ENCODE data around the gene RAB28.
"Not testable (repeated sequence)": the region's sequence is repeated elsewhere in the genome, so short reads cannot be mapped to it uniquely, and the experiment has no call there.

RAB28 gene

GRCh38 chr4:13445841-13446790, 38.0 kb downstream of the RAB28 start:
- no peak for DNase-seq

GRCh38 chr4:13441506-13441905, 42.6 kb downstream of the RAB28 start:
- DNase-seq = no peak

DNA sequence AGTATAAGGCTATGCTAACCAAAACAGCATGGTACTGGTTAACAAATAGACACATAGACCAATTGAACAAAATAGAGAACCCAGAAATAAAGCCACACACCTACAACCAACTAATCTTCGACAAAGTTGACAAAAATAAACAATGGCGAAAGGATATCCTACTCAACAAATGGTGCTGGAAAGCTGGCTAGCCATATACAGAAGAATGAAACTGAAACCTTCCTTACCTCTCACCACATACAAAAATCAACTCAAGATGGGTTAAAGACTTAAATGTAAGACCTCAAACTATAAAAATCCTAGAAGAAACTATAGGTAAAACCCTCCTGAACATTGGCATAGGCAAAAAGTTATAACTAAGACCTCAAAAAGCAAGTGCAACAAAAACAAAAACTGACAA, 47.2 kb downstream of the RAB28 start:
- DNase-seq = no peak

- DNase-seq = no peak
These were observed 51.7 kb downstream of the RAB28 start for GRCh38 chr4:13432453-13432852.

GRCh38 chr4:13430834-13431568, 53.1 kb downstream of the RAB28 start:
- no peak for DNase-seq

- no peak for DNase-seq
These were observed 56.4 kb downstream of the RAB28 start for GRCh38 chr4:13427599-13428325.

DNA sequence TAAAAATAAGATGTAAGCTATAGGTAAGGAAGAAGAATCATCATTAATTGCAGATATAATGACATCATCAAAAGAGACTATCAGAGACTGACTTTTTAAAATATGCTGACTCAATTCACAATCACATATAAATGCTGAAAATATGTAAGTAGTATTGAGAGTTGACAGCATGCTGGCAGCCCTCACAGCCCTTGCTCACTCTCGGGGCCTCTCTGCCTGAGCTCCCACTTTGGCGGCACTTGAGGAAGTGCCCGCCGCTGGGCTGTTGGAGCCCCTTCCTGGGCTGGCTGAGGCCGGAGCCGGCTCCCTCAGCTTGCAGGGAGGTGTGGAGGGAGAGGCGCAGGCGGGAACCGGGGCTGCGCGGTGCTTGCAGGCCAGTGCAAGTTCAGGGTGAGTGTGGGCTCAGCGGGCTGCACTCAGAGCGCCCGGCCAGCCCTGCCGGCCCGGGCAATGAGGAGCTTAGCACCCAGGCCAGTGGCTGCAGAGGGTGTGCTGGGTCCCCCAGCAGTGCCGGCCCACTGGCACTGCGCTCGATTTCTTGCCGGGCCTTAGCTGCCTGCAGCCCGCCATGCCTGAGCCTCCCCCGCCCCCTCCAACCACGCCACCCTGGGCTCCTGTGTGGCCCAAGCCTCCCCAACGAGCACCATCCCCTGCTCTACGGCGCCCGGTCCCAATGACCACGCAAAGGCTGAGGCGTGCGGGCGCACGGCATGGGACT, 68.9 kb downstream of the RAB28 start:
- DNase-seq = no peak

DNA sequence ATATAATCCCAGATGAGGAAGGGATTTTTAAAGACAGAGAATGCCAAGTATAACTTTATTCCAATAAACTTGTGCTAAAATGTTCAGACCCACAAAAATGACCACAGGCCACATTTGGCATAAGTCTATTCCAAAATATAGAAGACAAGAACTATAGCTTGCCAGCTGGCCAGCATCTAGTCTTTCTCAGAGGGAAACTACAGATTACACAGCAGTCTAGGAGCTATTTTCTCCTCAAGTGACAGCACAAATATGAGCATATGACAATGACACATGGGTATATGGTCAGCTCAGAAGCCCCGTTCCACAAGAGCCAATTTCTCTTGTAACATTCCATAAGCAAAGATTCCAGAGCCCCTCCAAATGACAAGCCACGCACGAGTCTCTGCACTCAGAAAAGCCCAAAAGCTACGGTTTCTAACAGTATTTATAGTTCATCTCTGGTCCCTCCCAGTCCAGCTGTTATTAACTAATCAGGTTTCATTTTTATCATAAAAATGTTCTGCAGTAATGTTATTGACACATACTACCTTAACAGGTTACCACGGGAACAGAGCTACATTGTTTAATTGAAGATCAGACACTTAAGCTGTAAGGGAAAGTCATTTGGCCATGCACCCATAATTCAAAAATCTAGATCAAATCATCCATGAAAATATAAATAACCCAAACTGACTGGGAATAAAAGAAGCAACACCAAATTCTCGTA, 70.3 kb downstream of the RAB28 start:
- no peak for DNase-seq

- DNase-seq = no peak
These were observed 72.2 kb downstream of the RAB28 start for GRCh38 chr4:13411942-13412341.

DNA sequence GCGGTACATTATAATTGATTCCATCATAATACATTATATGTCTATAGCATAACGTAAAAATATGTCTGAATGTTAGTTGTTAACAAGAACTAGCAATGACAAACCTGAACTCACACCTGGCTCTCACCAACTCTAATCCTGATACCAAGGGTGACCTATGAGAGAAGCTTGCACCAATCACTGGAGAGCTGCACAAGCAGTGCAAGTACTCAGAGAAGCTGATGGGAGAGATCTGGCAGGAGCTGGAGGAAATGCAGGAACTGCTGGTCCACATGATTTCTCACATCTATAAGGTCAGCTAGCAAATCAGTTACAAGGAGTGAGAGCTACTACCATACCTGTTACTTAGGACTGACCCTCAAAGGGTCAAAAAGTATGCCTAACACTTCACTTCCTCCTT, 74.8 kb downstream of the RAB28 start:
- no peak for DNase-seq

GRCh38 chr4:13406156-13406555, 78.0 kb downstream of the RAB28 start:
- not testable (repeated sequence) for DNase-seq

GRCh38 chr4:13403833-13404232, 80.3 kb downstream of the RAB28 start:
- DNase-seq = no peak

- no peak for DNase-seq
These were observed 80.8 kb downstream of the RAB28 start for GRCh38 chr4:13403326-13403725.

DNA sequence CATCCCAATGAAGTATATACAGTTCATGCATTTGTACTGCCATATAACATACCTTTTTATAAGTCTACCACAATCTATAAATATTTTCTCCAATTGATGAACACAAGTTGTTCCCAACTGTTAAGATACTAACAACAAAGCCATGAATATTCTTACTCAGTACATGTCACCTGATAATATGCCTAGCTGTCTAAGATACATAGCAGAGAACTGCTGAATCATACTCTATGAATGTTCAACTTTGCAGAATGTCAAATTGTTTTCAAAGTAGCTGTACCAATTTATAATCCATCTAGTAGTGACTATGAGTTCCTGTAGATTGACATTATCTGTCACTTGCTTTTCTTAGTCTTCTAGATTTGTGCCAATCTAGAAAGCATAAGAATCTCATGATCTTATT, 84.9 kb downstream of the RAB28 start:
- DNase-seq = no peak

- no peak for DNase-seq
These were observed 88.0 kb downstream of the RAB28 start for GRCh38 chr4:13396161-13396560.

DNA sequence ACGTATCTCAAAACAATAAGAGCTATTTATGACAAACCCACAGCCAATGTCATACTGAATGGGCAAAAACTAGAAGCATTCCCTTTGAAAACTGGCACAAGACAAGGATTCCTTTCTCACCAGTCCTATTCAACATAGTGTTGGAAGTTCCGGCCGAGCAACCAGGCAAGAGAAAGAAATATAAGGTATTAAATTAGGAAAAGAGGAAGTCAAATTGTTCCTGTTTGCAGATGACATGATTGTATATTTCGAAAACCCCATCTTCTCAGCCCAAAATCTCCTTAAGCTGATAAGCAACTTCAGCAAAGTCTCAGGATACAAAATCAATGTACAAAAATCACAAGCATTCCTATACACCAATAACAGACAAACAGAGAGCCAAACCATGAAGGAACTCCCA, 94.2 kb downstream of the RAB28 start:
- DNase-seq = not testable (repeated sequence)

- DNase-seq = no peak
These were observed 97.6 kb downstream of the RAB28 start for GRCh38 chr4:13386405-13387107.

GRCh38 chr4:13384055-13384454, 100.1 kb downstream of the RAB28 start:
- no peak for DNase-seq

- DNase-seq = no peak
These were observed 105.0 kb downstream of the RAB28 start for GRCh38 chr4:13378973-13379759.

DNA sequence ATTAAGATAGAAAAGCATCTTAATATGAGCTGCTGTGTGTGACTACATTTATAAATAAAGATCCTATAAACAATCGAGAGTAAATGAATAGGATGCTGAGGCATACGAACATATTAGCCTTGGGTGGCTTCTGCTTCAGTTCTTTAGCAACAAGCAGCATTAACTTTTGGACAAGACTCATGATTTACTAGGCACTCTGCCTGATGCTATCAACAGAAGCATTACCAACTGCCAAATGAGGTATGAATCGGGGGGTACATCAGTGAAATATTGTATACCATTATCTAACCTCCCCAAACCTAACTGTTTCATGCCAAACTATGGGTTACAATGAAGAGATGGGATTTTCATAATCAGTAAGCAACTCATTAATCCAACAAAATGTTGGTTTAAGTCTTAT, 113.1 kb downstream of the RAB28 start:
- DNase-seq = no peak

DNA sequence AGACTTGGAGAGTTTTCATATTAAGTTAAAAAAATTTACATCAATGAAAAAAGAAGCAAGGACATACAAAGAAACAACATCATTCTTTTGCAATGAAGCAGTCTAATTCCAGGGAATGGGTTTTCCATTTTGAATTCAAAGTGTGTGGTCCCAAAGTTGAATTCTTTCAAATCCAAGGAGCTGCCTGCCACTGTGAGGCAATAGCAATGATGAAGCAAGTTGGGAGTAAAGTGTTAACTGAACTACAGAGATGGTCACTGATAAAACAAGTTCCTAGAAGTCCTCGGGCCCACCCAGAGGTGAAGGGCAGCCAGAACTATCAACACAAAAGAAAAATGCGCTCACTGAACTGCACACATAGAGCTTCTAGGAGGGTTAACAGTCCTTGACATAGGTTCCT, 115.9 kb downstream of the RAB28 start:
- no peak for DNase-seq
